ENCODE measurements around the gene SEMA3B.

SEMA3B gene

DNA sequence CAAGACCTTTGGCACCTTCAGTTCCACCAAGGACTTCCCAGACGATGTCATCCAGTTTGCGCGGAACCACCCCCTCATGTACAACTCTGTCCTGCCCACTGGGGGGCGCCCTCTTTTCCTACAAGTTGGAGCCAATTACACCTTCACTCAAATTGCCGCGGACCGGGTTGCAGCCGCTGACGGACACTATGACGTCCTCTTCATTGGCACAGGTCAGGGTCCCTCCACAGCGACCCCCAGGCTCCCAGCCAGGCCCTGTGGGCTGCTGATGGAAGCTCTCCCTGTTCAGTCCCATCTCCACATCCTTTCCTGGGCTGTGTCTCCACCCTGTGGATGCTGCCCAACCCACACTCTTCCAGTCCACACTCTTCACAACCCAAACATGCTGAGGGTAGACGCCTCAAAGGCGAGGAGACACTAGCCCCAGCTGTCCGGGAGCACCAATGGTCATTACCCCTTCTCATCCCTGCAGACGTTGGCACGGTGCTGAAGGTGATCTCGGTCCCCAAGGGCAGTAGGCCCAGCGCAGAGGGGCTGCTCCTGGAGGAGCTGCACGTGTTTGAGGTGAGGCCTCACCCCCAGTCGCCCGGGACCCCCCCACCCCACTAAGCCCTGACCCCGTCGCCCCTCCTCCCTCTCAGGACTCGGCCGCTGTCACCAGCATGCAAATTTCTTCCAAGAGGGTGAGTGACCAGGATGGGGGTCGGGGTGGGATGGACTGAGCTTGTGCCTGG is 5.6 kb downstream of the SEMA3B start:
- H3K9me2 ChIP-seq (replicated peaks; ENCODE audit: control insufficient read depth, low read length): no peaks in the 10 kb centered on the region
- H3K36me3 ChIP-seq (ENCODE audit: control insufficient read depth, low read length): no peaks in the 10 kb centered on the region
- no peaks in the 10 kb centered on the region for H4K20me1 ChIP-seq (ENCODE audit: control insufficient read depth, insufficient read depth, low read depth, low read length)
- no peak for TF ChIP-seq EZH2phosphoT487 (IDR thresholded peaks at IDR 0.05; ENCODE audit: borderline replicate concordance, low read length)
- peak; percentile 98 for TF ChIP-seq CTCF (IDR thresholded peaks at IDR 0.05; ENCODE audit: low read depth, low read length, poor library complexity, severe bottlenecking)
- peaks cover 43% of the 10 kb centered on the region for H3K27me3 ChIP-seq (ENCODE audit: control insufficient read depth, low read length)
- H3K4me3 ChIP-seq (ENCODE audit: low read length): no peak overlapping the region
- H3F3A ChIP-seq (ENCODE audit: control insufficient read depth, insufficient read depth): no peaks in the 10 kb centered on the region
- no peak overlapping the region for H3K27ac ChIP-seq (ENCODE audit: low read depth, low read length)
- H3K4me2 ChIP-seq (ENCODE audit: low read length): no peak overlapping the region
- no peaks in the 10 kb centered on the region for H3K9me3 ChIP-seq (ENCODE audit: control insufficient read depth, insufficient read depth, low read length)
- H3K4me1 ChIP-seq (ENCODE audit: control insufficient read depth, low read length): peaks cover 13% of the 10 kb centered on the region
- H3K79me2 ChIP-seq (ENCODE audit: control insufficient read depth, low read length): no peaks in the 10 kb centered on the region

GRCh38 chr3:50275141-50275995 is 6.4 kb downstream of the SEMA3B start:
- H3K36me3 ChIP-seq (ENCODE audit: control insufficient read depth, low read length): no peaks in the 10 kb centered on the region
- H3K79me2 ChIP-seq (ENCODE audit: control insufficient read depth, low read length): no peaks in the 10 kb centered on the region
- no peak overlapping the region for H3K27ac ChIP-seq (ENCODE audit: low read depth, low read length)
- TF ChIP-seq CTCF (IDR thresholded peaks at IDR 0.05; ENCODE audit: low read depth, low read length, poor library complexity, severe bottlenecking) (no peak), EZH2phosphoT487 (IDR thresholded peaks at IDR 0.05; ENCODE audit: borderline replicate concordance, low read length) (no peak)
- no peak overlapping the region for H3K4me3 ChIP-seq (ENCODE audit: low read length)
- no peaks in the 10 kb centered on the region for H3K9me2 ChIP-seq (replicated peaks; ENCODE audit: control insufficient read depth, low read length)
- H3K4me2 ChIP-seq (ENCODE audit: low read length): no peak overlapping the region
- H4K20me1 ChIP-seq (ENCODE audit: control insufficient read depth, insufficient read depth, low read depth, low read length): no peaks in the 10 kb centered on the region
- H3K9me3 ChIP-seq (ENCODE audit: control insufficient read depth, insufficient read depth, low read length): no peaks in the 10 kb centered on the region
- H3K27me3 ChIP-seq (ENCODE audit: control insufficient read depth, low read length): peaks cover 40% of the 10 kb centered on the region
- H3K4me1 ChIP-seq (ENCODE audit: control insufficient read depth, low read length): peaks cover 15% of the 10 kb centered on the region
- no peaks in the 10 kb centered on the region for H3F3A ChIP-seq (ENCODE audit: control insufficient read depth, insufficient read depth)

GRCh38 chr3:50275996-50276761 is 7.2 kb downstream of the SEMA3B start:
- Histone ChIP-seq H3K27ac (ENCODE audit: low read depth, low read length) (no peak overlapping the region), H4K20me1 (ENCODE audit: control insufficient read depth, insufficient read depth, low read depth, low read length) (no peaks in the 10 kb centered on the region), H3K4me1 (ENCODE audit: control insufficient read depth, low read length) (peaks cover 19% of the 10 kb centered on the region), H3K79me2 (ENCODE audit: control insufficient read depth, low read length) (no peaks in the 10 kb centered on the region), H3K9me2 (replicated peaks; ENCODE audit: control insufficient read depth, low read length) (no peaks in the 10 kb centered on the region), H3F3A (ENCODE audit: control insufficient read depth, insufficient read depth) (no peaks in the 10 kb centered on the region), H3K4me2 (ENCODE audit: low read length) (no peak overlapping the region), H3K36me3 (ENCODE audit: control insufficient read depth, low read length) (no peaks in the 10 kb centered on the region), H3K9me3 (ENCODE audit: control insufficient read depth, insufficient read depth, low read length) (no peaks in the 10 kb centered on the region), H3K4me3 (ENCODE audit: low read length) (no peak overlapping the region), H3K27me3 (ENCODE audit: control insufficient read depth, low read length) (peaks cover 40% of the 10 kb centered on the region)
- TF ChIP-seq CTCF (IDR thresholded peaks at IDR 0.05; ENCODE audit: low read depth, low read length, poor library complexity, severe bottlenecking) (no peak), EZH2phosphoT487 (IDR thresholded peaks at IDR 0.05; ENCODE audit: borderline replicate concordance, low read length) (no peak)
